Measurements from ENCODE around the gene COX19.
"Not testable (repeated sequence)": the region's sequence is repeated elsewhere in the genome, so short reads cannot be mapped to it uniquely, and the experiment has no call there.

Gene COX19

DNA sequence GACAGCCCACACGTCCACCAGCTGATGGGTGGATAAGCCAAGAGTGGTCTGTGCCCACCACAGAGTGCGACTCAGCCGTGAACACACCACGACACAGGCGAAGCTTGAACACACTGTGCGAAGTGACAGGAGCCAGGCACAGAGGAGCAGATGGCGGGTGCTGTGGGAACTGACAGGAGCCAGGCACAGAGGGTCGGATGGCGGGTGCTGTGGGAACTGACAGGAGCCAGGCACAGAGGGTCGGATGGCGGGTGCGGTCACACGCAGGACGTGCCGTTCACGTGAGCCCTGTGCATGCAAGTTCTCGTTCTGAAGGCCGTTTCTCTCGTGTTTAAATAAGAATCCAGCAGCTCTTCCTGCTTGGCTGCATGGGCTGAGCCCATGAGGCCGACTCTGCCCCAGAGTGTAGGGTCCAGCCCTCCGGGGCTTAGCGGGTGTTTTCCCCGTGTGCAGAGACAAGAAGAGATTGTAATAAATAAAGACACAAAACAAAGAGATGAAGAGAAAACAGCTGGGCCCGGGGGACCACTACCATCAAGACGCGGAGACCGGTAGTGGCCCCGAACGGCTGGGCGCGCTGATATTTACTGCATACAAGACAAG, 15.0 kb downstream of the COX19 start:
- H3K27ac ChIP-seq (replicated peaks): no peak overlapping the region
- H3K4me3 ChIP-seq (replicated peaks; ENCODE audit: insufficient read depth, low read length): no peak overlapping the region
- no peaks in the 10 kb centered on the region for H3K27me3 ChIP-seq (ENCODE audit: insufficient read depth, poor library complexity, severe bottlenecking)
- TF ChIP-seq SPI1 (IDR thresholded peaks at IDR 0.05; ENCODE audit: borderline replicate concordance, low read depth) (no peak), POLR2AphosphoS5 (IDR thresholded peaks at IDR 0.05; ENCODE audit: low read depth) (no peak), GABPA (IDR thresholded peaks at IDR 0.05; ENCODE audit: low read depth) (no peak)
- TF ChIP-seq, protein P1, sequence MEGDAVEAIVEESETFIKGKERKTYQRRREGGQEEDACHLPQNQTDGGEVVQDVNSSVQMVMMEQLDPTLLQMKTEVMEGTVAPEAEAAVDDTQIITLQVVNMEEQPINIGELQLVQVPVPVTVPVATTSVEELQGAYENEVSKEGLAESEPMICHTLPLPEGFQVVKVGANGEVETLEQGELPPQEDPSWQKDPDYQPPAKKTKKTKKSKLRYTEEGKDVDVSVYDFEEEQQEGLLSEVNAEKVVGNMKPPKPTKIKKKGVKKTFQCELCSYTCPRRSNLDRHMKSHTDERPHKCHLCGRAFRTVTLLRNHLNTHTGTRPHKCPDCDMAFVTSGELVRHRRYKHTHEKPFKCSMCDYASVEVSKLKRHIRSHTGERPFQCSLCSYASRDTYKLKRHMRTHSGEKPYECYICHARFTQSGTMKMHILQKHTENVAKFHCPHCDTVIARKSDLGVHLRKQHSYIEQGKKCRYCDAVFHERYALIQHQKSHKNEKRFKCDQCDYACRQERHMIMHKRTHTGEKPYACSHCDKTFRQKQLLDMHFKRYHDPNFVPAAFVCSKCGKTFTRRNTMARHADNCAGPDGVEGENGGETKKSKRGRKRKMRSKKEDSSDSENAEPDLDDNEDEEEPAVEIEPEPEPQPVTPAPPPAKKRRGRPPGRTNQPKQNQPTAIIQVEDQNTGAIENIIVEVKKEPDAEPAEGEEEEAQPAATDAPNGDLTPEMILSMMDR (IDR thresholded peaks at IDR 0.05; ENCODE audit: insufficient read depth, low read length): no peak
- TF ChIP-seq, protein P2, sequence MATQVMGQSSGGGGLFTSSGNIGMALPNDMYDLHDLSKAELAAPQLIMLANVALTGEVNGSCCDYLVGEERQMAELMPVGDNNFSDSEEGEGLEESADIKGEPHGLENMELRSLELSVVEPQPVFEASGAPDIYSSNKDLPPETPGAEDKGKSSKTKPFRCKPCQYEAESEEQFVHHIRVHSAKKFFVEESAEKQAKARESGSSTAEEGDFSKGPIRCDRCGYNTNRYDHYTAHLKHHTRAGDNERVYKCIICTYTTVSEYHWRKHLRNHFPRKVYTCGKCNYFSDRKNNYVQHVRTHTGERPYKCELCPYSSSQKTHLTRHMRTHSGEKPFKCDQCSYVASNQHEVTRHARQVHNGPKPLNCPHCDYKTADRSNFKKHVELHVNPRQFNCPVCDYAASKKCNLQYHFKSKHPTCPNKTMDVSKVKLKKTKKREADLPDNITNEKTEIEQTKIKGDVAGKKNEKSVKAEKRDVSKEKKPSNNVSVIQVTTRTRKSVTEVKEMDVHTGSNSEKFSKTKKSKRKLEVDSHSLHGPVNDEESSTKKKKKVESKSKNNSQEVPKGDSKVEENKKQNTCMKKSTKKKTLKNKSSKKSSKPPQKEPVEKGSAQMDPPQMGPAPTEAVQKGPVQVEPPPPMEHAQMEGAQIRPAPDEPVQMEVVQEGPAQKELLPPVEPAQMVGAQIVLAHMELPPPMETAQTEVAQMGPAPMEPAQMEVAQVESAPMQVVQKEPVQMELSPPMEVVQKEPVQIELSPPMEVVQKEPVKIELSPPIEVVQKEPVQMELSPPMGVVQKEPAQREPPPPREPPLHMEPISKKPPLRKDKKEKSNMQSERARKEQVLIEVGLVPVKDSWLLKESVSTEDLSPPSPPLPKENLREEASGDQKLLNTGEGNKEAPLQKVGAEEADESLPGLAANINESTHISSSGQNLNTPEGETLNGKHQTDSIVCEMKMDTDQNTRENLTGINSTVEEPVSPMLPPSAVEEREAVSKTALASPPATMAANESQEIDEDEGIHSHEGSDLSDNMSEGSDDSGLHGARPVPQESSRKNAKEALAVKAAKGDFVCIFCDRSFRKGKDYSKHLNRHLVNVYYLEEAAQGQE (IDR thresholded peaks at IDR 0.05; ENCODE audit: insufficient replicate concordance, low read depth): no peak
- DNase-seq (ENCODE audit: low read depth in 1 of 2, low spot score in 1 of 2): no peak

DNA sequence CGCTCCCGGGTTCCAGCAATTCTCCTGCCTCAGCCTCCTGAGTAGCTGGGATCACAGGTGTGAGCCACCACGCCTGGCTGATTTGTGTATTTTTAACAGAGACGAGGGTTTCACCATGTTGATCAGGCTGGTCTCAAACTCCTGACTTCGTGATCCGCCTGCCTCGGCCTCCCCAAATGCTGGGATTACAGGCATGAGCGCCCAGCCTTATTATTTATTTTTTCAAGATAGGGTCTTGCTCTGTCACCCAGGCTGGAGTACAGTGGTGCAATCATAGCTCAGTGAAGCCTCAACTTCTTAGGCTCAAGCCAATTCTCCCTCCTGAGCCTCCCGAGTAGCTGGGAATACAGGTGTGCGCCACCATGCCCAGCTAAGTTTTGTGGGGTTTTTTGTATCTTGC, 15.6 kb downstream of the COX19 start:
- DNase-seq (ENCODE audit: low read depth in 1 of 2, low spot score in 1 of 2); H3K27me3 ChIP-seq (ENCODE audit: insufficient read depth, poor library complexity, severe bottlenecking); H3K27ac ChIP-seq (replicated peaks): not testable (repeated sequence)

DNA sequence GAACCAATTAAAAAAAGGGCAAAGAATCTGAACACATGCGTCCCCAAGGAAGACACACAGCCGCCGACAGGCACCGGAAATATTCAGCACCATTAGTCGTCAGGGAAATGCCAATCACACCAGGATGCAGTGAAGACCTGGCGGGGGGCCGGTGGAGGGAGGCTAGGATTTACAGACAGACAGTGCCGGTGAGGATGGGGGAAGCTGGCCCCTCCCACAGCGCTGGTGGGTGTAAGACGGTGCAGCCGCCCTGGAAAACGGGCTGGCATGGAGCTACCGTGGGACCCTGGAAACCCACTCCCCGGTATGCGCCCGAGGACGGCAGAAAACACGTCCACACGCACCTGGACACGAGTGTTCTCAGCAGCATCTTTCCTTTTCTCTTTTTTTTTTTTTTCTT, 16.1 kb downstream of the COX19 start:
- Histone ChIP-seq H3K4me3 (replicated peaks; ENCODE audit: insufficient read depth, low read length) (no peak overlapping the region), H3K27ac (replicated peaks) (no peak overlapping the region), H3K27me3 (ENCODE audit: insufficient read depth, poor library complexity, severe bottlenecking) (no peaks in the 10 kb centered on the region)
- DNase-seq (ENCODE audit: low read depth in 1 of 2, low spot score in 1 of 2): no peak
- TF ChIP-seq, protein P1 (IDR thresholded peaks at IDR 0.05; ENCODE audit: insufficient read depth, low read length): no peak
- no peak for TF ChIP-seq GABPA (IDR thresholded peaks at IDR 0.05; ENCODE audit: low read depth)

More for the DNA sequence above, 15.6 kb downstream of the COX19 start:
- not testable (repeated sequence) for H3K4me3 ChIP-seq (replicated peaks; ENCODE audit: insufficient read depth, low read length)

DNA sequence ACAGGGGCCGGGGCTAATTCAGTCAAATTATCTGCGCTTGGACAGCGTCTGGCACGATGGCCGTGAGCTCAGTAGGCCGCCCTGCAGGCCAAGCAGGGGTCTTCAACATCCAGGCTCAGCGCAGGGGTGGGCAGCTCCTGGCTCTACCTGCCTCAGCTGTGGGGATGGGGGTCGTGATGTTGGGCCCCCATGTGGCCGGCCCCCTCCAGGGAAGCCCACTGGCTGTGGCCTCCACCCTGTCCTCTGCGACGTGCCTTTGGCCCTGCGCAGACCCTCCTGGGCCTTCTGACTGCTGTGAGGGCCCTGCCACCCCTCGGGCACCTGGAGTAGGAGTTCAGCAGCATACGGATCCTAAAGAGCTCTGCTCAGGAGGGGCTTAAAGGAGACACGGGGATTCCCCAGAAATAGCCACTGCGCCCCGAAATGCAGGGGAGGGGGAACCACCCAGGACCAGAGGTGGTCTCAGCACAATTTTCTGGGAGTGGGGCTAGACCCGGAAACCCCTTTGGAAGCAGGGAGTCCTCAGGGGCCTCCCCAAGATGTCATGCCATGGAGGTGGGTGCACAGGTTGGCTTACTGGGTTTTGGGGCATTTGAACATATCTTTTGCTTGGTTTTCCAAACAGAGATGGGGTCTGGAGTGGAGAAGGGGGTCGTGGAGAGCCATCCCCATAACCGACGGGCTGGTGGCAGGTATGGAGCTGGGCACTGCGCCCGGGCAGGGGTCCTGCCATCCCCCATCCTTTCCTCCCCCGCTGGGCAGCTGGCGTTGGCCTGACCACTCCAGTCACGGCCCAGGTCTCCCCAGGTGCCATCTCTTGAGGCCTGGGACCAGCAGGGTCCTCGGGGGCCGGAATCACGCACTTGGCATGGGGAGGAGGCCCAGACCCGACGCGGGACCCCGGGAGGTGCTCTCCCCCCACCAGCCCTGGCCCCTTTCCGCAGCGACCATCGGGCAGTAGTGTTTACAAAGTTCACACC, 16.8 kb downstream of the COX19 start:
- peak overlapping the region; percentile 66 for H3K27ac ChIP-seq (replicated peaks)
- no peaks in the 10 kb centered on the region for H3K27me3 ChIP-seq (ENCODE audit: insufficient read depth, poor library complexity, severe bottlenecking)
- DNase-seq (ENCODE audit: low read depth in 1 of 2, low spot score in 1 of 2): no peak
- TF ChIP-seq GABPA (IDR thresholded peaks at IDR 0.05; ENCODE audit: low read depth) (no peak), POLR2AphosphoS5 (IDR thresholded peaks at IDR 0.05; ENCODE audit: low read depth) (0 out of 2 replicates have a peak, but pooled peaks have one; percentile 2)
- H3K4me3 ChIP-seq (replicated peaks; ENCODE audit: insufficient read depth, low read length): no peak overlapping the region

DNA sequence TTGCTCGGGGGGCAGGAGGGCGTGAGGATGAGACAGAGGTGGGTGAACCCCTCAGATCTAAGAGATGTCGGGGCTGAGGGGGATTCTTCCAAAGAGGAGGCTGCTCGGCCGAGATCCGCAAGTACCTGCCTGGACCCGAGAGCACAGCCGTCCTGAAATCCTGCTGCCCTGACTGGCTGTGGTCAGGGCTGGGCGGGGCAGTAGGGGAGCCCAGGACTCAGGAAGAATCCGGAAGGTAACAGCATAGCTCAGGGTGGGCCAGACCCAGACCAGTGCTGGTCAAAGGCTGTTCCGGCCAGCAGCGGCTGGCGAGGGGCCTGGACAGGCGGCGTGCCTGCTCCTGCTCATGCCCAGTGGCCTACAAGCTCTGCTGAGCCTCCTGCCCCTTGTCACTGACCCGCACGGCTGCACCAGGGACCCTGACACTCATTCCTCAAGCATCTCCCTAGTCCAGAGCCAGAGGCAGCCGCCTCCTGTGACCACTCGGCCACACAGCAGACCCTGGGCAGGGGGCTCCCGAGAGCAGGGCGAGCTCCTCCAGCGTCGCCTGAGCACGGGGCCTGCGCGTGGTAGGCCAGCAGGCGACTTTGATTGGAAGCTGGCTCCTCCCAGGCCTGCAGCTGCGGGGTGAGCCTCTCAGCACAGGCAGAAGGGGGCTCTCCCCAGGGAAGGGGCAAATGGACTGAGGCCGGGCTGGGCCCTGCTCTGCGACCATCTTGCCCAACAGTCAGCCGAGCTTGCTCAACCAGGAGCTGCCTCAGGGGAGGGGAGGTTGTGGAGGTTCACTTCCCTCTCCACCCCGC, 17.7 kb downstream of the COX19 start:
- Histone ChIP-seq H3K27me3 (ENCODE audit: insufficient read depth, poor library complexity, severe bottlenecking) (no peaks in the 10 kb centered on the region), H3K4me3 (replicated peaks; ENCODE audit: insufficient read depth, low read length) (no peak overlapping the region), H3K27ac (replicated peaks) (peak overlapping the region; percentile 66)
- peak; percentile 91 to 94 for DNase-seq (ENCODE audit: low read depth in 1 of 2, low spot score in 1 of 2)
- TF ChIP-seq, protein P1 (IDR thresholded peaks at IDR 0.05; ENCODE audit: insufficient read depth, low read length): no peak
- TF ChIP-seq SPI1 (IDR thresholded peaks at IDR 0.05; ENCODE audit: borderline replicate concordance, low read depth) (peak; percentile 73; the same call in 1 of the 2 replicates), GABPA (IDR thresholded peaks at IDR 0.05; ENCODE audit: low read depth) (no peak), POLR2AphosphoS5 (IDR thresholded peaks at IDR 0.05; ENCODE audit: low read depth) (0 out of 2 replicates have a peak, but pooled peaks have one; percentile 39)
- TF ChIP-seq, protein P2 (IDR thresholded peaks at IDR 0.05; ENCODE audit: insufficient replicate concordance, low read depth): no peak
